GM23338 (cell line): ENCODE data around the gene CACNA1C. TPM values are rescaled to one million over a fixed set of nuclear protein-coding genes. Genes with fewer than 3 reads are reported as not detected.

Source experiments
- ATAC-seq: fragments of 200-7000 bp; cut with Tn5 transposase; 3 replicates; pipeline ENCODE4 v1.9.1; 2020
- DNase-seq: peaks from one replicate; pipeline ENCODE4 v3.0.0-alpha.2; 2015; ENCODE audit warnings: low spot score
- H2AFZ ChIP-seq: fragments of 200-600 bp; sonication (generic); 2 replicates; pipeline ENCODE4 v1.8.0; 2016; ENCODE audit warnings: antibody characterized with exemption, mild to moderate bottlenecking, moderate library complexity
- H3F3A ChIP-seq: fragments of 200-600 bp; sonication (generic); replicated peaks from 2 replicates; pipeline ENCODE4 v1.8.0; 2017; ENCODE audit warnings: antibody characterized with exemption, mixed run types, low read depth
- H3K27ac ChIP-seq: fragments of 200-600 bp; sonication (generic); 2 replicates; pipeline ENCODE4 v1.6.1; 2016; ENCODE audit warnings: low read depth
- H3K27me3 ChIP-seq: fragments of 200-600 bp; sonication (generic); 2 replicates; pipeline ENCODE4 v1.8.0; 2016; ENCODE audit warnings: mild to moderate bottlenecking, mixed run types, moderate library complexity; ENCODE audit not compliant: insufficient read depth
- H3K36me3 ChIP-seq: fragments of 200-600 bp; sonication (generic); 2 replicates; pipeline ENCODE4 v1.8.0; 2016; ENCODE audit warnings: mild to moderate bottlenecking; ENCODE audit not compliant: insufficient read depth
- H3K4me1 ChIP-seq: fragments of 200-600 bp; sonication (generic); 2 replicates; pipeline ENCODE4 v1.8.0; 2016; ENCODE audit warnings: mild to moderate bottlenecking, moderate library complexity; ENCODE audit not compliant: insufficient read depth
- H3K4me2 ChIP-seq: fragments of 200-600 bp; sonication (generic); 2 replicates; pipeline ENCODE4 v1.7.1; 2017; ENCODE audit warnings: mixed run types
- H3K4me3 ChIP-seq: fragments of 200-600 bp; sonication (generic); 2 replicates; pipeline ENCODE4 v1.6.1; 2016; ENCODE audit warnings: mixed run types
- H3K79me2 ChIP-seq: fragments of 200-600 bp; sonication (generic); replicated peaks from 2 replicates; pipeline ENCODE4 v1.8.0; 2017; ENCODE audit warnings: mild to moderate bottlenecking; ENCODE audit not compliant: insufficient read depth
- H3K9me2 ChIP-seq: fragments of 200-600 bp; sonication (generic); 2 replicates; pipeline ENCODE4 v1.8.0; 2017; ENCODE audit not compliant: insufficient read depth
- H4K20me1 ChIP-seq: fragments of 200-600 bp; sonication (generic); replicated peaks from 2 replicates; pipeline ENCODE4 v1.8.0; 2017; ENCODE audit warnings: mild to moderate bottlenecking; ENCODE audit not compliant: insufficient read depth
- H3K27ac Mint-ChIP-seq: 2 replicates; pipeline ENCODE4 v1.8.0; 2020; ENCODE audit warnings: inconsistent platforms, mild to moderate bottlenecking, moderate library complexity, mixed read lengths
- H3K27me3 Mint-ChIP-seq: 3 replicates; pipeline ENCODE4 v1.8.0; 2022; ENCODE audit warnings: low read depth, mild to moderate bottlenecking, moderate library complexity, mixed read lengths, inconsistent platforms; ENCODE audit not compliant: insufficient read depth, poor library complexity
- H3K36me3 Mint-ChIP-seq: 3 replicates; pipeline ENCODE4 v1.8.0; 2021; ENCODE audit warnings: low read depth, mild to moderate bottlenecking, inconsistent platforms, moderate library complexity, mixed read lengths
- H3K4me1 Mint-ChIP-seq: 3 replicates; pipeline ENCODE4 v1.8.0; 2020; ENCODE audit warnings: mild to moderate bottlenecking, inconsistent platforms, mixed read lengths
- H3K4me3 Mint-ChIP-seq: 3 replicates; pipeline ENCODE4 v1.8.0; 2021; ENCODE audit warnings: moderate library complexity, mild to moderate bottlenecking, inconsistent platforms, mixed read lengths
- H3K9me3 Mint-ChIP-seq: 3 replicates; pipeline ENCODE4 v1.8.0; 2020; ENCODE audit warnings: moderate library complexity, mild to moderate bottlenecking, inconsistent platforms, mixed read lengths
- CREB1 ChIP-seq: fragments of 250-450 bp; sonication (Bioruptor Pico); IDR thresholded peaks from 2 replicates; pipeline ENCODE4 v1.5.0; 2020; ENCODE audit warnings: low read depth, mild to moderate bottlenecking, moderate library complexity
- ETS1 ChIP-seq: IDR thresholded peaks from 2 replicates; pipeline ENCODE4 v1.6.1; 2016; ENCODE audit warnings: antibody characterized with exemption
- EZH2phosphoT487 ChIP-seq: fragments of 200-600 bp; sonication (generic); IDR thresholded peaks from one replicate; pipeline ENCODE4 v1.8.1; 2018; ENCODE audit warnings: antibody characterized with exemption; ENCODE audit not compliant: unreplicated experiment
- NANOG ChIP-seq: IDR thresholded peaks from 2 replicates; pipeline ENCODE4 v1.6.1; 2016; ENCODE audit warnings: antibody characterized with exemption, borderline replicate concordance
- POLR2AphosphoS5 ChIP-seq: IDR thresholded peaks from 2 replicates; pipeline ENCODE4 v1.6.1; 2016; ENCODE audit warnings: antibody characterized with exemption, low read depth
- STAT1 ChIP-seq: IDR thresholded peaks from one replicate; pipeline ENCODE4 v1.6.1; 2016; ENCODE audit warnings: antibody characterized with exemption; ENCODE audit not compliant: unreplicated experiment
- ZNF114 ChIP-seq: fragments of 250-450 bp; sonication (Bioruptor Pico); IDR thresholded peaks from 2 replicates; pipeline ENCODE4 v1.5.0; 2020; ENCODE audit warnings: mild to moderate bottlenecking, moderate library complexity
- ZNF462 ChIP-seq: fragments of 250-450 bp; sonication (Bioruptor Pico); IDR thresholded peaks from 2 replicates; pipeline ENCODE4 v1.5.0; 2020; ENCODE audit warnings: mild to moderate bottlenecking, moderate library complexity
- polyA plus RNA-seq: library from polyadenylated mRNA; unstranded; fragments of >200 nt; fragmentation: Nextera tagmentation; extraction: Ambion mirVana; gene quantifications from 2 replicates; pipeline ENCODE4 v1.2.1, GENCODE V29; 2016
- total RNA-seq: library from RNA; depleted of rRNA; stranded (reverse); fragments of >200 nt; shearing (Covaris generic); gene quantifications from 2 replicates; pipeline ENCODE4 v1.2.3, GENCODE V29; 2014

Gene CACNA1C
- total and polyA plus RNA-seq, 2 experiments from 2014 or later = 0.78 to 2.1 TPM

- 0 out of 2 replicates have a peak overlapping the region, but pooled peaks have one; percentile 86 for H3K27ac Mint-ChIP-seq
- H3K9me3 Mint-ChIP-seq = no peaks in the 10 kb centered on the region
- no peaks in the 10 kb centered on the region for H3F3A ChIP-seq
- H3K36me3 Mint-ChIP-seq = no peaks in the 10 kb centered on the region
- H2AFZ ChIP-seq = no peak overlapping the region
- peaks cover 38% of the 10 kb centered on the region for H3K4me1 Mint-ChIP-seq
- H4K20me1 ChIP-seq = no peaks in the 10 kb centered on the region
- H3K27me3 Mint-ChIP-seq = peaks cover 2% of the 10 kb centered on the region
- peak; percentile 77 for ATAC-seq
- no peak overlapping the region for H3K4me3 Mint-ChIP-seq
- no peaks in the 10 kb centered on the region for H3K36me3 ChIP-seq
- no peaks in the 10 kb centered on the region for H3K27me3 ChIP-seq
- DNase-seq = peak; percentile 86
- H3K9me2 ChIP-seq = no peaks in the 10 kb centered on the region
- H3K4me2 ChIP-seq = peak overlapping the region; percentile 52
- H3K79me2 ChIP-seq = no peaks in the 10 kb centered on the region
- peak overlapping the region; percentile 85; the same call in 1 of the 2 replicates for H3K27ac ChIP-seq
- H3K4me1 ChIP-seq = peaks cover 24% of the 10 kb centered on the region
- no peak for TF ChIP-seq NANOG
- TF ChIP-seq ZNF462 (CRISPR knock-in tag) = peak; percentile 95
- H3K4me3 ChIP-seq = 0 out of 2 replicates have a peak overlapping the region, but pooled peaks have one; percentile 5
Observed at GRCh38 chr12:2417481-2418160, 364.8 kb downstream of the CACNA1C start.

- Histone ChIP-seq H3K4me2 (peak overlapping the region; percentile 52), H3K27me3 (no peaks in the 10 kb centered on the region), H2AFZ (no peak overlapping the region), H3K79me2 (no peaks in the 10 kb centered on the region), H3F3A (no peaks in the 10 kb centered on the region), H3K9me2 (no peaks in the 10 kb centered on the region), H4K20me1 (no peaks in the 10 kb centered on the region), H3K27ac (peak overlapping the region; percentile 85; the same call in 1 of the 2 replicates), H3K36me3 (no peaks in the 10 kb centered on the region), H3K4me3 (no peak overlapping the region), H3K4me1 (peaks cover 24% of the 10 kb centered on the region)
- Mint-ChIP-seq H3K4me3 (no peak overlapping the region), H3K27me3 (peaks cover 2% of the 10 kb centered on the region), H3K9me3 (no peaks in the 10 kb centered on the region), H3K36me3 (no peaks in the 10 kb centered on the region), H3K4me1 (peaks cover 35% of the 10 kb centered on the region), H3K27ac (peak overlapping the region; percentile 86)
- DNase-seq (no peak), ATAC-seq (no peak)
- TF ChIP-seq EZH2phosphoT487 (no peak), CREB1 (CRISPR knock-in tag) (no peak), ZNF114 (CRISPR knock-in tag) (no peak), STAT1 (no peak), ETS1 (no peak), NANOG (no peak), POLR2AphosphoS5 (no peak)
Observed at GRCh38 chr12:2418579-2418978, 365.8 kb downstream of the CACNA1C start.
